RWPE2 (cell line): ENCODE data around the gene RNASE13.

Experiments used
- ATAC-seq: fragments of 200-7000 bp; cut with Tn5 transposase; 3 replicates; pipeline ENCODE4 v1.9.1; 2021; ENCODE audit warnings: low read depth
- DNase-seq: peaks from one replicate; pipeline ENCODE4 v3.0.0-alpha.2; 2020; ENCODE audit warnings: low spot score
- H3K27ac ChIP-seq: fragments of 450-650 bp; 2 replicates; pipeline ENCODE4 v1.5.1; 2017; ENCODE audit warnings: mild to moderate bottlenecking; ENCODE audit not compliant: poor library complexity, severe bottlenecking
- H3K27me3 ChIP-seq: fragments of 250-450 bp; sonication (Bioruptor Pico); 2 replicates; pipeline ENCODE4 v1.5.1; 2021; ENCODE audit warnings: mild to moderate bottlenecking, moderate library complexity; ENCODE audit not compliant: insufficient read depth, poor library complexity, severe bottlenecking
- H3K36me3 ChIP-seq: fragments of 250-450 bp; sonication (Bioruptor Pico); 2 replicates; pipeline ENCODE4 v1.5.1; 2020; ENCODE audit warnings: low read depth, mild to moderate bottlenecking, moderate library complexity
- H3K4me1 ChIP-seq: fragments of 250-450 bp; sonication (Bioruptor Pico); 2 replicates; pipeline ENCODE4 v1.5.1; 2021; ENCODE audit warnings: mild to moderate bottlenecking, moderate library complexity; ENCODE audit not compliant: insufficient read depth, poor library complexity, severe bottlenecking
- H3K4me3 ChIP-seq: fragments of 250-450 bp; sonication (Bioruptor Pico); 2 replicates; pipeline ENCODE4 v1.5.1; 2021; ENCODE audit warnings: mild to moderate bottlenecking, moderate library complexity; ENCODE audit not compliant: severe bottlenecking
- H3K9me3 ChIP-seq: fragments of 250-450 bp; sonication (Bioruptor Pico); 2 replicates; pipeline ENCODE4 v1.5.1; 2021; ENCODE audit warnings: mild to moderate bottlenecking, moderate library complexity; ENCODE audit not compliant: severe bottlenecking
- CTCF ChIP-seq: fragments of 450-650 bp; IDR thresholded peaks from one replicate; pipeline ENCODE4 v1.5.1; 2017; ENCODE audit warnings: mild to moderate bottlenecking, moderate library complexity; ENCODE audit not compliant: poor library complexity, severe bottlenecking

The RNASE13 gene

GRCh38 chr14:21034707-21035106 is at the start of gene RNASE13:
TSS of gene RNASE13 (minus strand) at chr14:21034807. CDS start at chr14:21034288, 519 bp downstream.
- ATAC-seq (no peak), DNase-seq (no peak)

GRCh38 chr14:21084396-21084795 is 49.8 kb upstream of the RNASE13 start:
- H3K36me3 ChIP-seq: peaks cover 26% of the 10 kb centered on the region; the same call in 1 of the 2 replicates
- H3K27me3 ChIP-seq: no peaks in the 10 kb centered on the region
- H3K27ac ChIP-seq: no peak overlapping the region
- TF ChIP-seq CTCF: no peak
- no peaks in the 10 kb centered on the region for H3K9me3 ChIP-seq
- H3K4me1 ChIP-seq: no peaks in the 10 kb centered on the region
- no peak for DNase-seq
- no peak overlapping the region for H3K4me3 ChIP-seq
- no peak for ATAC-seq

More at GRCh38 chr14:21034707-21035106, at the start of gene RNASE13:
- peaks cover 1% of the 10 kb centered on the region for H3K4me1 ChIP-seq
- TF ChIP-seq CTCF: no peak
- H3K9me3 ChIP-seq: no peaks in the 10 kb centered on the region
- no peak within 1 kb of the TSS for H3K27ac ChIP-seq
- no peaks in the 10 kb centered on the region for H3K36me3 ChIP-seq
- H3K27me3 ChIP-seq: no peaks in the 10 kb centered on the region
- H3K4me3 ChIP-seq: no peak within 1 kb of the TSS

GRCh38 chr14:21083565-21084325 is 49.1 kb upstream of the RNASE13 start:
- Histone ChIP-seq H3K27me3 (no peaks in the 10 kb centered on the region), H3K27ac (no peak overlapping the region), H3K4me3 (no peak overlapping the region), H3K4me1 (no peaks in the 10 kb centered on the region), H3K9me3 (no peaks in the 10 kb centered on the region), H3K36me3 (peaks cover 26% of the 10 kb centered on the region; the same call in 1 of the 2 replicates)
- no peak for TF ChIP-seq CTCF
- DNase-seq: no peak
- ATAC-seq: no peak

GRCh38 chr14:21081521-21082142 is 47.0 kb upstream of the RNASE13 start:
- H3K4me1 ChIP-seq: no peaks in the 10 kb centered on the region
- H3K4me3 ChIP-seq: no peak overlapping the region
- ATAC-seq (no peak), DNase-seq (no peak)
- H3K27ac ChIP-seq: no peak overlapping the region
- no peaks in the 10 kb centered on the region for H3K9me3 ChIP-seq
- H3K27me3 ChIP-seq: no peaks in the 10 kb centered on the region
- no peak for TF ChIP-seq CTCF
- peaks cover 32% of the 10 kb centered on the region for H3K36me3 ChIP-seq

- Histone ChIP-seq H3K4me3 (no peak overlapping the region), H3K27me3 (no peaks in the 10 kb centered on the region), H3K27ac (no peak overlapping the region), H3K4me1 (no peaks in the 10 kb centered on the region), H3K9me3 (no peaks in the 10 kb centered on the region), H3K36me3 (peaks cover 23% of the 10 kb centered on the region)
- TF ChIP-seq CTCF: no peak
- no peak for ATAC-seq
- DNase-seq: no peak
These were observed 44.1 kb upstream of the RNASE13 start for GRCh38 chr14:21078726-21079125.
